GM20431 (cell line): ENCODE results near the gene CENPP.

Experiments
- in situ Hi-C: fragments of 300-500 bp; cut with MseI, MboI; formaldehyde crosslinking; loops from one replicate; pipeline ENCODE4 v1.15.0; 2020; ENCODE audit warnings: low sequenced_read_pairs; ENCODE audit not compliant: unreplicated experiment

CENPP gene

DNA sequence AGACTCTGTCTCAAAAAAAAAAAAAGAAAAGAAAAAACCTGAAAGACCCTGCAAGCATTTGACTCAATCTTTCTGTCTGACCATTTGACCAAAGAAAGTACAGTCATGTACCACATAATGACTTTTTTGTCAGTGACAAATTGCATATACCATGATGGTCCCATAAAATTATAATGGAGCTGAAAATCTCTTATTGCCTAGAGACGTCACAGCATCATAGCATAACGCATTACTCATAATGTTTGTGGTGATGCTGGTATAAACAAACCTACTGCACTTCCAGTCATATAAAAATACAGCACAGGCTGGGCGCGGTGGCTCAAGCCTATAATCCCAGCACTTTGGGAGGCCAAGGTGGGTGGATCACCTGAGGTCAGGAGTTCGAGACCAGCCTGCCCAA is 199.6 kb downstream of the CENPP start:
- in situ Hi-C loops, result no loop called here

GRCh38 chr9:92527291-92527828 is 201.6 kb downstream of the CENPP start:
- in situ Hi-C loops, result no loop called here

DNA sequence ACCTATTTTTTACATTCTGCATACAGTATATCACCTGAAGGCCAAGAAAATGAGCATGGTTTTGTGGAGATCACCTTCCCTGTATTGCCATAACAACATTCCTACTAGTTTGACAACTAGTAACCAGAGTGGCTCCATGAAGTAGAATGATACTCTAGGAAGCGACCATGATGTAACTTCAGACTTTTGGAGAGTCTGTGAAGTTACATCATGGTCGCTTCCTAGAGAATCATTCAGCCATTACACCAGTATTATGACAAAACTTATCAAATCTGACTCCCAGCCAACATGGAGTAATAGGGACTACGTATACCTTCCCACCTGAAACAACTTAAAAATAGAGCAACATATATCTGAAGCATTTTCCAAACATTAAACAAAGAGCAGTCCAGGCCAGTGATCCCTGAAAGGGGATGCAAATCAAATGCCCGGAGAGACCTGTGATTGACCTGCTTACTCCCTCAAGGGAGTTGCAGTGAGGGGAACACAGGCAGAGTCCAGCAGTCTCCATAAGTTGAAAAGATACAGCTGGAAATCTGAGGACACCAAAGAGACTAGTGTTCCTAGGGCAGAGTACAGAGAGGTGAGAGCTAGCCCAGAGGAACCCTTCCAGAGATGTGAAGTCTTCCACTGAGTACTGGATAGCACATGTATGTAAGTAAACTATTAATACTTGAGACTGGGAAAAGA is 202.2 kb downstream of the CENPP start:
- in situ Hi-C loops, result no loop called here

DNA sequence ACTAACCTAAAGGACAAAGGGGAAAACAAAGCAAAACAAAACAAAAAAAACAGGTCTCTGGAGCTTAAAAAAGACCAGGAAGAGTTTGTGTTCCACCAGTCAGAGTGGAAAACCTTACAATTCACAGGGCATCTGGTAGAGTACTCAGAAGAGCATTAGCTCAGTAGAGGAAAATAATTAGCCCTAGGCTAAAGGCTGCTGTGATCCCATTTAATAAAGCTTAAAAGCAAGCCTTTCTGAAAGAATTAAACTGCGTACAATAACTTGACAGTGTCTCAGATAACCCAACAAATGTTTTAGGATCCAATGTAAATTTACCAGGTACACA is 202.7 kb downstream of the CENPP start:
- in situ Hi-C loops, result no loop called here

- in situ Hi-C loops, result no loop called here
Measured at GRCh38 chr9:92529124-92529523, 203.4 kb downstream of the CENPP start.

GRCh38 chr9:92530893-92531292 is 205.1 kb downstream of the CENPP start:
- in situ Hi-C loops, result no loop called here

- in situ Hi-C loops, result no loop called here
Measured at GRCh38 chr9:92534204-92534603, 208.5 kb downstream of the CENPP start.

DNA sequence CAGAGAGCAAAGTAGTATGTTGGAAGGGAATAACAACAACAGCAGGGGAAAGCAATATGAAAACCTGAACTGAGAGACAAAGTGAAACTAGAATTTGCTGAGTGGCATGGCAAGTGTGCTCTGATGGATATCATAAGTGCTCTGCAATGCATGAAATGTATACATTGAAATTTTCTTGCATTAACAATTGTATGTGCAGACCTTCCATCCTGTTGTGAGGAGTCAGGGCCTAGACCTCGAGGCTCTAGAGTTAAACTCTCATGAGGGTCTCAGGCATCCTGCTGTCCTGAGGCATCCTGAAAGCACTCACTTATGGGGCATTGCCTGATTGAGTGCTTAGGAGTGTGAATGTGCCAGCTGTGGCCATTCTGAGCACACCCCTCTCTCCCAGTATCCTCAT is 208.9 kb downstream of the CENPP start:
- in situ Hi-C loops, result no loop called here

- in situ Hi-C loops, result no loop called here
Measured at GRCh38 chr9:92535940-92536850, 210.4 kb downstream of the CENPP start, which contains the start of gene ECM2. Gene ECM2, minus strand, starts transcription at chr9:92535990. Its CDS starts 13,124 bp downstream, at chr9:92522866.

DNA sequence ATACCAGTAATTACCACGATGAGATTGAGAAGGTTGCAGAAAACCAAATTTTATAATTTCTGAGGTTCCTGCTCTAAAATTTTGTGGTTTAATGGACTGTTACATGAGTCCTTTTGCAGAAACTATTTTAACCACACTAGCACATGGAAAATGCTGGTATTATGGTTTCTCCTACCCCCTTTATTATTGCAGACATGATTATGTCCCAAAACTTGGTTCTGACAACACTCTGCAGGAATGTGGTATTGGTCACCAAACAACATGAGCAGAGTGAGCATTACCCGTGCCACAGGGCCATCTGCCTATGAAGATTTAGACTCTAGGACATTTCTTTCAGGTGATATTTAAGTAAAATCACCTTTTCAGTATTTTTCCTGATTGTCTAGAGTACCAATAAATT is 212.8 kb downstream of the CENPP start:
- in situ Hi-C loops, result no loop called here

DNA sequence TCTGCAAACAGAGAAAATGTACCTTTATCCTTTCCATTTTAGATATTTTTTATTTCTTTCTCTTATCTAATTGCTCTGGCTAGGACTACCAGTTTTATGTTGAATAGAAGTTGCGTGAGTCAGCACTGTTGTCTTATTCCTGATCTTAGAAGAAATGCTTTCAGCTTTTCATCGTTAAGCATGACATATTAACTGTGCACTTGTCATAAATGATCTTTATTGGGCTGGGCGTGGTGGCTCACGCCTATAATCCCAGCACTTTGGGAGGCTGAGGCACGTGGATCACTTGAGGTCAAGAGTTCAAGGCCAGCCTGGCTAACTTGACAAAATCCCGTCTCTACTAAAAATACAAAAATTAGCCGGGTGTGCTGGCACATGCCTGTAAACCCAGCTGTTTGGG is 218.2 kb downstream of the CENPP start:
- in situ Hi-C loops, result no loop called here

GRCh38 chr9:92545002-92545510 is 219.3 kb downstream of the CENPP start:
- in situ Hi-C loops, result no loop called here

- in situ Hi-C loops, result no loop called here
Measured at GRCh38 chr9:92547356-92547755, 221.6 kb downstream of the CENPP start.

DNA sequence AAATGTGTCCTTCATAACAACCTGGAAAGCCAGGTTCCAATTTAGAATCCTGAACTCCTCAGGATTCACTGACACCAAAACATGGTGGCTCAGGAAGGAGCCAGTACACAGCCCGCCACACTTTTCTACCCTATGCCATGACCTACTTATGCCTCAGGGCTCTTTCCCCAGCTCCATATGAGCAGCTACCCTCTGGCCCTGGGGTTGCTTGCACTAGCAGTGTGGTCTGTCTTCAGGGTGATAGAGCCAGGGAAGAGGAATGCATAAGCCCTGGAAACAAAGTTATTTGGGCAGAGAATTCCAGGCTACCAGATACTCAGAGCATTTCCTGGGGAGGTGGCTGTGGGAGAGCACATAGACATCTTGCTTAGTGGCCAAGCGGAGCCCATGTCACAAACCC is 225.0 kb downstream of the CENPP start:
- in situ Hi-C loops, result no loop called here

- in situ Hi-C loops, result no loop called here
Measured at GRCh38 chr9:92558612-92559374, 233.0 kb downstream of the CENPP start.

- in situ Hi-C loops, result no loop called here
Measured at GRCh38 chr9:92561374-92562330, 235.9 kb downstream of the CENPP start.

- in situ Hi-C loops, result no loop called here
Measured at GRCh38 chr9:92562461-92562967, 236.8 kb downstream of the CENPP start.

DNA sequence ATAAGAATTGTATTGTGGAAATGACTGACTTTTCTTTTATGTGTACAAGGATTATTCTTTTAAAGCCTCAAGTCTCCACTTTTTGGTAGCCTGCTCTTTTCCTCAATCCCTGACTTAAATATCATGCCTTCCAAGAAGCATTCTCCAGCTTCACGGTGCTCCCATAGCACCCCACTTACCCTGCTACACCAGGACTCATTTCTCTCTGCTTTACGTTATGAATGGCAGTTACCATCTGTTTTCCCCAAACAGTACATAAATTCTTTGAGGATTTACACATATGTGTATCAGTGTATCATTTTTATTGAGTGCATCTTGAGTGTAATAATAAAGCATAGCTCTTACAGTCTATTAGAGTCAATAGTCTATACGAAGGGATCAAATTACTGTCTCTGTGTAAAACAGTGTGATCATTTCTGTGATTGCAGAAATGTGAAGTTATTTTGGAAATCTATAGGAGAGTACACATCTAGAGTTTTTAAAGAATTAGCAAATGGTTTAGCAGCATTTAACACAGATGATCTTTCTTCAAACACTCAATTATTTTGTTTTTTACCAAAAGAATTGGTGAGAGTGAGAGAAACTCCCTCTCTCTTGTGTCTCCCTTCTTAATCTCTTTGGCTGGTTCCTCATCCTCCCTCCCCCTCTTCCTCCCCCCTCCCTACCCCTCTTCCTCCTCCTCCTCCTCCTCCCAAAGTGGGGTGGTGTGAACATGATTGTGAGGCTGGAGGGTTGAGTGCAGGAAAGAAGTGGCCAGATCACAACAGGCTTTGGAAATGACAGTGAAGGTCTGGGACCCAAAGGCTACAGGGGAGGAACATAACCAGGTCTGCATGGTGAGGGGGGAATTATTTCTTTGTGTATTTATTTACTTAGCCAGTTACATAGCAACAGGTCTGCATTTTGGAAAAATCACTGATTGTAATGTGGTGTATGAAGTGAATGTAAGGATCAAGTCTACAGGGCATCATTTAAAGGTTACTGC is 237.7 kb downstream of the CENPP start:
- in situ Hi-C loops, result no loop called here
